GM12801 (cell line): ENCODE results near the gene N4BP3.

Experiments used
- CTCF ChIP-seq: IDR thresholded peaks from one replicate; pipeline ENCODE4 v1.5.1; 2011; ENCODE audit warnings: control low read depth; ENCODE audit not compliant: insufficient read length; ENCODE audit errors: extremely low read depth

Gene N4BP3

GRCh38 chr5:178163772-178164735 is 50.7 kb downstream of the N4BP3 start:
- peak; percentile 77 for TF ChIP-seq CTCF

DNA sequence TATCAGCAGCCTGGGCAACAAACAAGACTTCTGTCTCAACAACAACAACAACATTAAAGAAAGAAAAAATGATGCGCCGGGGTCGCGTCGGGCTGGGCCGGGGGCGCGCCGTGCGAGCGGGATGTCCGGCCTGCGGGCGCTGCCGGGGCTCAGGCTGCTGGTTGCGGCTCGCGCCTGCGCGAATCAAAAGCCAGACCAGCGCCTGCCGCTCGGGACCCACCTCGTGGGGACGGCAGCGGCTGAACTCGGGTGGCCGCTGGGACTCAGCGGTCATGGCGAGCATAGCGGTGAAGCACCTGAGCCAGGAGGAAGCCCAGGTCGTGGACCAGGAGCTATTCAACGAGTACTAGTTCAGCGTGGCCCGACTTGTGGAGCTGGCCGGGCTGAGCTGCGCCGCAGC is 52.2 kb downstream of the N4BP3 start:
- no peak for TF ChIP-seq CTCF

GRCh38 chr5:178170455-178170854 is 57.1 kb downstream of the N4BP3 start:
- TF ChIP-seq CTCF = no peak

GRCh38 chr5:178174456-178174855 is 61.1 kb downstream of the N4BP3 start:
- TF ChIP-seq CTCF = no peak
